Suprapubic skin (tissue), 4 donors: ENCODE data around the gene RELN.

Experiments used
- POLR2A ChIP-seq, 2 donors: fragments of 450-650 bp; IDR thresholded peaks; one replicate each; pipeline ENCODE4 v1.6.1; 2017; ENCODE audit warnings: antibody characterized with exemption in 2 of 2, mild to moderate bottlenecking in 2 of 2, moderate library complexity in 2 of 2
- POLR2AphosphoS5 ChIP-seq, 3 donors: sonication (generic); formaldehyde crosslinking; IDR thresholded peaks; one replicate each; pipeline ENCODE4 v1.6.1; 2017; ENCODE audit warnings: antibody characterized with exemption in 3 of 3
- TF ChIP-seq, protein P1 (sequence below), 2 donors: fragments of 200-600 bp in 1 of 2; fragments of 450-650 bp in 1 of 2; sonication (generic) in 1 of 2; IDR thresholded peaks; one replicate each; pipeline ENCODE4 v1.5.1; 2016 to 2019; ENCODE audit warnings: antibody characterized with exemption in 2 of 2, mild to moderate bottlenecking in 1 of 2, moderate library complexity in 1 of 2

DNA sequence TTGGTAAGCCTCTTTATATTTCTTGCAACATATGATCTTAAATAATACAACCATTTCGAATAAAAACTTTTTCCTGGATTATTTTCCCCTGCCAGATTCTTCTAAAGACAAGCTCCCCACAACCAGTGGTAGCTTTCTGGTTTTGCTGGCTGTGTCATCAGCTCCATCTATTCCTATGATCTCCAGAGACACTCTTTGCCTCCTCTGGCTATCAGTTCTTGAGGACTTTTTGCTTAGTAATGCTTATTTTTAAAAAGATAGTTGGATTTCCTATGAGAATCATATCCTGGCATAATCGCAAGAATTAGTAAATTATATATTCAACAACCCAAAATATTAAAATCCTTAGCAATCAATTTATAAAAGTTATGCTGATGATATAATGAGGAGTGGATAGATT lies 439.7 kb downstream of the RELN start:
- TF ChIP-seq POLR2AphosphoS5 (IDR thresholded peaks at IDR 0.05) (no peak), POLR2A (IDR thresholded peaks at IDR 0.05) (no peak)
- TF ChIP-seq, protein P1, sequence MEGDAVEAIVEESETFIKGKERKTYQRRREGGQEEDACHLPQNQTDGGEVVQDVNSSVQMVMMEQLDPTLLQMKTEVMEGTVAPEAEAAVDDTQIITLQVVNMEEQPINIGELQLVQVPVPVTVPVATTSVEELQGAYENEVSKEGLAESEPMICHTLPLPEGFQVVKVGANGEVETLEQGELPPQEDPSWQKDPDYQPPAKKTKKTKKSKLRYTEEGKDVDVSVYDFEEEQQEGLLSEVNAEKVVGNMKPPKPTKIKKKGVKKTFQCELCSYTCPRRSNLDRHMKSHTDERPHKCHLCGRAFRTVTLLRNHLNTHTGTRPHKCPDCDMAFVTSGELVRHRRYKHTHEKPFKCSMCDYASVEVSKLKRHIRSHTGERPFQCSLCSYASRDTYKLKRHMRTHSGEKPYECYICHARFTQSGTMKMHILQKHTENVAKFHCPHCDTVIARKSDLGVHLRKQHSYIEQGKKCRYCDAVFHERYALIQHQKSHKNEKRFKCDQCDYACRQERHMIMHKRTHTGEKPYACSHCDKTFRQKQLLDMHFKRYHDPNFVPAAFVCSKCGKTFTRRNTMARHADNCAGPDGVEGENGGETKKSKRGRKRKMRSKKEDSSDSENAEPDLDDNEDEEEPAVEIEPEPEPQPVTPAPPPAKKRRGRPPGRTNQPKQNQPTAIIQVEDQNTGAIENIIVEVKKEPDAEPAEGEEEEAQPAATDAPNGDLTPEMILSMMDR (IDR thresholded peaks at IDR 0.05) = no peak
